ENCODE results near the gene UBE2L3.
"Not testable (repeated sequence)": the region's sequence is repeated elsewhere in the genome, so short reads cannot be mapped to it uniquely, and the experiment has no call there.

Gene UBE2L3

GRCh38 chr22:21628386-21629254 is 61.1 kb downstream of the UBE2L3 start:
- no peak for DNase-seq (ENCODE audit: low spot score)

DNA sequence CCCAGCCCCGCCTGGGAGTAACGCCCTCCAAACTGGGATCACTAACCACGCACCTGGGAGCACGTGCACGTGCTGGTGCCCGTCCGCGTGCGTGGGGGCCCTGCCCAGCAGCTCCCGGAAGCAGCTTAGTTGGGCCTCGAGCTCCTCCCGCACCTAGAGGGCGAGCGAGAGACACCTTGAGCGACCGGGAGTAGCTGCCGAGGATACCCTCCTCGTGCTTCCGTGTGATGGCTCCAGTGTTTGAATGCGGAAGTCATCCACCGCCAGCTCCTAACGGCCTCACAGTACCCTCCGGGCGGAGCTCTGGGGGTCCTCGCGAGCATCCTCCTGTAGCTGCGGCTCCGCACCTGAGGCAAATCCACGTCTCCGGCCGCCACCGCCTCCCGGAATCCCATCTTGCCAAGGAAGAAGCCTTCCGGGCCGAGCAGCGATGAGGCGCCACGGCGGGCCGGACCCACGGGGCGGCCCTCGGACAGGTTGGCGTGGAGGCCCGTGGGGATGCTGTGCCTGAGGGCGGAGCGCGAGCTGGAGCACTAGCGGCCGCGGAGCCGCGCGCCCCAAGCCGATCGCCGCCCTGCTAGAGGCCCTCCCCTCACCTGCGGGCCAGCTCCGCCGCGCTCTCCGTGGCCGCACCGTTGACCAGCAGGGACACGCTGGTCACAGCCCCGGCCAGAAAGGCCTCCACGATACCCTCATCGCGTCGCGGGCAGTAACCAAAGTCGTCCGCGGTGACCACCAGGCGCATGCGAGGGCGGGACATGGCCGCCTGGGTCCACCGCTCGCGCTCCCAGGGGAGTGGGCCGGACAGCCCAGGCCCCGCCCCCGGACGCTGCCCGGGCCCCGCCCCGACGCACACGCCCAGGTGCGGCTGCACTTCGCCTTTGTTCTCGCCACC is 62.0 kb downstream of the UBE2L3 start, which contains the start of gene YDJC:
Gene YDJC (minus strand): TSS at position 768 of the 895 bp plus-strand sequence. CDS start 8 bp downstream, at position 760.
- DNase-seq (ENCODE audit: low spot score) = peak; percentile 92

DNA sequence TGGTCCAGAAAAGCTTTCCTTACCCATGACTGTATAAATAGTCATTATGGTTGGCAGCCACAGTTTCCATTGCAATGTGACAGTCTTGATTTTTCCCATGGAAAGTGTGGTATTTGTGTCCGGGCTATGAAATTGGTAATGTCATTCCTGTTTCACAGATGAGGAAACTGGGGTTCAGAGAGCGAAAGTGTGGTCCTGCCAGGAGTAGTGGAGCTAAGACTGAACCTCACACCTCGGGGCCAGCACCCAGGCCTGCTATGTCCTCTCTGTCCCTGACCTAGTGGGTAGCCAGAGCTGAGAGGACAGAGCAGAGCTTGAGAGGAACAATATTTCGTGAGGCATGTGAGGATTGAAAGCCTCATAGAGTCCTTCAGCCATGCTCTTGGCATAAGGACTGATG is 63.5 kb downstream of the UBE2L3 start:
- no peak for DNase-seq (ENCODE audit: low spot score)

- DNase-seq (ENCODE audit: low spot score) = no peak
Observed at GRCh38 chr22:21632237-21632895, 64.9 kb downstream of the UBE2L3 start, which contains the start of gene CCDC116. TSS of gene CCDC116 (plus strand) at chr22:21632760. CDS start at chr22:21633182, 422 bp downstream.

DNA sequence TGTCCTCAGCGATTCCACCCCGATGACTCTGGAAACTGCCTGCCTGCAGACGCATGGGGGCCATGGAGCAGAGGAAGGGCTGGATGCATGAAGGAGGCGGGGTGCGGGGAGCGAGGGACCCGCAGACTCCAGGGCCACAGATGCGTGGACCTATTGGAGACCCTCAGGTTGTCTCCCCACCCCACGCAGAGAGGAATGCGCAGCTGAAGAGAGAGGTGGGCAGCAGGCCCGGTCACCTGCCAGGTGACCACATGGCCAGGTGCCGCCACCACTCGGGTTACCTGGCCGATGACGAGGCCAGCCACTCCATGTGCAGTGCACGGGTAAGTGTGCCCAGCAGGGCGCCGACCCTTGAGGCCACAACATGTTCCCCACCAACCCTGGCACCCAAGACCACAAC is 65.4 kb downstream of the UBE2L3 start:
- DNase-seq (ENCODE audit: low spot score) = no peak

DNA sequence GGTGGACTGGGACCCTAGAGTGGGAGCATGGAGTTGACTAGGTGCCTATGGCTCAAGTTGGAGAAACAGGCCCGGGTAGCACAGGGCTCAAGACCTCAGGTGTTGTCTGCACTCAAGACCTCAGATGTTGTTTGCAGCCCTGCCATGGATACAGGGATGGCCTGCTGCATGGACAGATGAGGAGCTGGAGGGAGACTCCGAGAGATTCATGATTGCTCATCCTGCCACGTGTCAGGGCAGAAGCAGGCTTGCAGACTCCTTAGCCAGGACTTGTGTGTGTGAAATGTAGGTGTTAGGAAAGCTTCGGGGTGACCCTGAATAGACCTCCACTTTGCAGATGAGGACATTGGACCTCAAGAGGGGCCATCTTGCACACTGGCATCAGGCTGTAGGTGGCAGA is 66.0 kb downstream of the UBE2L3 start:
- no peak for DNase-seq (ENCODE audit: low spot score)

GRCh38 chr22:21634081-21634480 is 66.6 kb downstream of the UBE2L3 start:
- no peak for DNase-seq (ENCODE audit: low spot score)

- no peak for DNase-seq (ENCODE audit: low spot score)
Observed at GRCh38 chr22:21634844-21635243, 67.3 kb downstream of the UBE2L3 start.

- DNase-seq (ENCODE audit: low spot score) = no peak
Observed at GRCh38 chr22:21635771-21636510, 68.4 kb downstream of the UBE2L3 start.

- DNase-seq (ENCODE audit: low spot score) = no peak
Observed at GRCh38 chr22:21636629-21637218, 69.2 kb downstream of the UBE2L3 start.

GRCh38 chr22:21637450-21637849 is 69.9 kb downstream of the UBE2L3 start:
- DNase-seq (ENCODE audit: low spot score) = not testable (repeated sequence)

- DNase-seq (ENCODE audit: low spot score) = no peak
Observed at GRCh38 chr22:21639359-21639758, 71.8 kb downstream of the UBE2L3 start.

GRCh38 chr22:21640810-21641209 is 73.3 kb downstream of the UBE2L3 start:
- DNase-seq (ENCODE audit: low spot score) = no peak

DNA sequence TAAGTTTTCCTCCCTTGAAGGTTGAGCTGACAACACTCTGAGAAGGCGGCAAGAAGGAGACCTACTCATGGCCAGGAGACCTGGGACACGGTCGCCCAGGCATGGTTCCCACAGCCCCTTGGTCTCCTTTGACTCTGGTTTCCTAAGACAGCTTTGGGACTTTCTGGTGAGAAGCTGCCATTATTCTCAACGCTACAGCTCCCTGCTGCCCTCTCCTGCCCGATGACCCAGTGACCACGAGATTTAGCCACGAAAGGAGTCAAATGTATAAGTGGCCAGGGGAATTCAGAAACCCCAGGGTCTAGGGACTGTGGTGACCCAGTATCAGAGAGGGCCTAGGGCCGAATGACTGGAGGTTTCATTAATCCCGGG is 73.9 kb downstream of the UBE2L3 start:
- peak; percentile 74 for DNase-seq (ENCODE audit: low spot score)

DNA sequence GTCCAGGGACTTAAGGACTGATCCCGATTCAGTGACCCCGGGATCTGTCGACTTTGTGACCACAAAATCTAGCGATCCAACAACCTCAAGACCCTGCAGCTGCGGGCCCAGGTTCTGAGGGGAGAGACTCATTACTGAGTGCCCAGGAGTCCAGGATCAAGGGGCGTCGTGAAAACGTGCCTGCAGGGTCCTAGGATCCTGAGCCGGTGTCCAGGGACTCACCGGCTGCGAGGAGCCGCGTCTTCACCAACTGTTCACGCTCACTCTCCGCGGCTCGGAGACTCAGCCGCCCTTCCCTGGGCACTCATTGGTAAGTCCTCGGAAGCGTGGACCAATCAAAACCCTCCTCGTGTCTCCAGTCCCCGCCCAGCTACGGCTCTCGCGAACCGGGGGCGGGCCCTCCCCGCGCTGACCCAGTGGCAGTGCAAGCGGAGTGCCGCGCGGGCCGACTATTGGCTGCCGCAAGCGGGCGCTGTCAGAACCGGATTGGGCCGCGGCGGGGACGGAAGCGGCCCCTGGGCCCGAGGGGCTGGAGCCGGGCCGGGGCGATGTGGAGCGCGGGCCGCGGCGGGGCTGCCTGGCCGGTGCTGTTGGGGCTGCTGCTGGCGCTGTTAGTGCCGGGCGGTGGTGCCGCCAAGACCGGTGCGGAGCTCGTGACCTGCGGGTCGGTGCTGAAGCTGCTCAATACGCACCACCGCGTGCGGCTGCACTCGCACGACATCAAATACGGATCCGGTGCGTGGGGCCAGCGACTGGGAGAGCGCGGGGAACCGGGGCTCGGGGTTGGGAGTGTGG is 74.5 kb downstream of the UBE2L3 start, which contains the start of gene SDF2L1:
Gene SDF2L1 (plus strand): TSS at position 514 of the 795 bp plus-strand sequence. CDS start 35 bp downstream, at position 549.
- DNase-seq (ENCODE audit: low spot score) = peak; percentile 98

DNA sequence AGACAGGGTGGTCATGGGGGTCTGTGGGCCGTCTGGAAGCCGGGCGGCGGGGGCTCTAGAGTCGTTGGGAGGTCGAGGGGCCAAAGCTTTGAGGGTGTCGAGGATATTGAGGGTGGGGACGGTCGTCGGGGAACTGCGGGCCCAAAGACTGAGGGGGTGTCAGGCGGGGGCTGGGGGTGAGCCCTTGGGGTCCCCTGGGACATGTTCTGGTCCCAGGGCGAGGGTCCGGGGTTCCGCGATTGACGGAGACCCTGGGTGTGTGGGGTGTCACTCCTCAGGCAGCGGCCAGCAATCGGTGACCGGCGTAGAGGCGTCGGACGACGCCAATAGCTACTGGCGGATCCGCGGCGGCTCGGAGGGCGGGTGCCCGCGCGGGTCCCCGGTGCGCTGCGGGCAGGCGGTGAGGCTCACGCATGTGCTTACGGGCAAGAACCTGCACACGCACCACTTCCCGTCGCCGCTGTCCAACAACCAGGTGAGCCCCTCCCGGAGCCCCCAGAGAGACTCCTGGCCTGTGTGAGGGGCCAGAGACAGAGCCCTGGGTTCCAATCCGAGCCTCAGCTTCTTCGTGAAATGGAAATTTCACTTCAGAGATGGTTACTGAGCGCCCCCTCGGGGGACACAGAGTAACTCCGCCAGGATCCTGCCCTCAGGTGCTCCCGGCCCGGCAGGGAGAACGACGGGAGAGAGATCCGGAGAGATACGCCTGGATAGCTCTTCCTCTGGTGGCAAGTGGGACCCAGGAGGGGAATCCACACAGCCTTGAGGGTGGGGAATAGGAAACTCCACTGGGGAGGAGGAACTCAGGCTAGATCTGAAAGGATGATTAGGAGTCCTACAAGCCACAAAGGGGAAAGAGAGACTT is 75.3 kb downstream of the UBE2L3 start:
- DNase-seq (ENCODE audit: low spot score) = peak; percentile 78

GRCh38 chr22:21643533-21644357 is 76.2 kb downstream of the UBE2L3 start:
- no peak for DNase-seq (ENCODE audit: low spot score)

GRCh38 chr22:21645513-21645912 is 78.0 kb downstream of the UBE2L3 start:
- DNase-seq (ENCODE audit: low spot score) = not testable (repeated sequence)

Data from HuH-7.5 (cell line).